Measurements from ENCODE around the gene GLG1. TPM values are rescaled to one million over a fixed set of nuclear protein-coding genes. Genes with fewer than 3 reads are reported as not detected.

Gene GLG1
- total and polyA plus RNA-seq, 4 donors, result 24.6 to 156 (median 78.2) TPM

DNA sequence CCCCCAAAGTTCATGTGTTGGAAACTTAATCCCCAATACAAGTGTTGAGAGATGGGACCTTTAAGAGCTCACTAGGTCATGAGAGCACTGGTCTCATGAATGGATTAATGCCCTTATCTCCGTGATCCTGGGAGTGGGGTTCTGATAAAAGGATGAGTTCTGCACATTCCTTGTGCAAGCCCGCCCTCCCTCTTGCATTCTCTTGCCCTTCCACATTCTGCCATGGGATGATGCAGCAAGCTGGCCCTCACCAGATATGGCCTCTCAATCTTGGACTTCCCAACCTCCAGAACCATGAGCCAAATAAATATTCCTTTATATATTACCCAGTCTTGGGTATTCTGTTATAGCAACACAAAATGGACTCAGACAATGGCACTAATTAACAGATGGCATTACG is 14.1 kb downstream of the GLG1 start:
- TF ChIP-seq, protein P1, sequence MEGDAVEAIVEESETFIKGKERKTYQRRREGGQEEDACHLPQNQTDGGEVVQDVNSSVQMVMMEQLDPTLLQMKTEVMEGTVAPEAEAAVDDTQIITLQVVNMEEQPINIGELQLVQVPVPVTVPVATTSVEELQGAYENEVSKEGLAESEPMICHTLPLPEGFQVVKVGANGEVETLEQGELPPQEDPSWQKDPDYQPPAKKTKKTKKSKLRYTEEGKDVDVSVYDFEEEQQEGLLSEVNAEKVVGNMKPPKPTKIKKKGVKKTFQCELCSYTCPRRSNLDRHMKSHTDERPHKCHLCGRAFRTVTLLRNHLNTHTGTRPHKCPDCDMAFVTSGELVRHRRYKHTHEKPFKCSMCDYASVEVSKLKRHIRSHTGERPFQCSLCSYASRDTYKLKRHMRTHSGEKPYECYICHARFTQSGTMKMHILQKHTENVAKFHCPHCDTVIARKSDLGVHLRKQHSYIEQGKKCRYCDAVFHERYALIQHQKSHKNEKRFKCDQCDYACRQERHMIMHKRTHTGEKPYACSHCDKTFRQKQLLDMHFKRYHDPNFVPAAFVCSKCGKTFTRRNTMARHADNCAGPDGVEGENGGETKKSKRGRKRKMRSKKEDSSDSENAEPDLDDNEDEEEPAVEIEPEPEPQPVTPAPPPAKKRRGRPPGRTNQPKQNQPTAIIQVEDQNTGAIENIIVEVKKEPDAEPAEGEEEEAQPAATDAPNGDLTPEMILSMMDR (IDR thresholded peaks at IDR 0.05; ENCODE audit: control extremely low read depth, extremely low read depth), result no peak
- Histone ChIP-seq H3K27ac (ENCODE audit: low read depth in 1 of 2, low read length in 1 of 2) (no peak overlapping the region), H3K4me1 (ENCODE audit: control insufficient read depth in 5 of 5, insufficient read depth in 5 of 5, low read length in 5 of 5) (peaks cover 0 to 3% (median 0%) of the 10 kb centered on the region in 5 donors), H3K36me3 (ENCODE audit: control insufficient read depth in 4 of 4, insufficient read depth in 4 of 4, low read length in 4 of 4) (no peaks in the 10 kb centered on the region), H3K27me3 (ENCODE audit: control insufficient read depth in 3 of 3, insufficient read depth in 3 of 3, low read length in 2 of 3) (no peaks in the 10 kb centered on the region), H3K9me3 (ENCODE audit: control insufficient read depth in 4 of 4, insufficient read depth in 3 of 4, low read length in 3 of 4) (no peaks in the 10 kb centered on the region), H3K9ac (ENCODE audit: insufficient read depth in 1 of 2, low read length in 2 of 2) (no peak overlapping the region), H3K4me3 (no peak overlapping the region)
- DNase-seq (no peak), ATAC-seq (ENCODE audit: insufficient read depth, low FRiP score) (no peak)
- 90 to 96% methylated on average over 3 of the region's 3 CpGs for WGBS, 2 donors

DNA sequence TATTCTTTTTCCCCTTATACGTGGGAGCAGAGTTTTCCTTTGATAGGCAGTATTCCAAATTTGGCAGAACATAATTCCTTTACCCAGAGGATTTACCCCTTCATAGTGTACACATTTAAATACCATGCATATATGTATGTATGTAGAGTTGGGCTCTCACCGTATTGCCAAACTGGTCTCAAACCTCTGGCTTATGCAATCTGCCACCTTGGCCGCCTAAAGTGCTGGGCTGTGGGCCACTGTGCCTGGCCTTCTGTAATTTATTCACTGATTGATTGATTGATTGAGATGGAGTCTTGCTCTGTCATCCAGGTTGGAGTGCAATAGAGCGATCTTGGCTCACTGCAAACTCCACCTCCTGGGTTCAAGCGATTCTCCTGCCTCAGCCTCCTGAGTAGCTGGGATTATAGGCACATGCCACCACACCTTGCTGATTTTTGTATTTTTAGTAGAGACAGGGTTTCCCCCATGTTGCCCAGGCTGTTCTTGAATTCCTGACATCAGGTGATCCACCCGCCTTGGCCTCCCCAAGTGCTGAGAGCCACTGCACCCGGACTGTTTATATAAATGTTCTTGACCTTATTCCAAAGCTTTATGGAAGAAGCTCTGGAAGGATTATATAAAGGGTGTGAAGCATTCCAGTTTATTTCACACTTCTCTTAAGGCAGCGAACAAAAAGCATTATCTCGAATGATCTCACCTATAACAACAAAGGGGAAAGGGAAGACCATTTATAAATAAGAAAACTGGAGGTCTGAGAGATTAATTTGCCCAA is 14.9 kb downstream of the GLG1 start:
- Histone ChIP-seq H3K9me3 (ENCODE audit: control insufficient read depth in 4 of 4, insufficient read depth in 3 of 4, low read length in 3 of 4) (no peaks in the 10 kb centered on the region), H3K9ac (ENCODE audit: insufficient read depth in 1 of 2, low read length in 2 of 2) (no peak overlapping the region), H3K4me3 (no peak overlapping the region), H3K36me3 (ENCODE audit: control insufficient read depth in 4 of 4, insufficient read depth in 4 of 4, low read length in 4 of 4) (no peaks in the 10 kb centered on the region), H3K27me3 (ENCODE audit: control insufficient read depth in 3 of 3, insufficient read depth in 3 of 3, low read length in 2 of 3) (no peaks in the 10 kb centered on the region), H3K27ac (ENCODE audit: low read depth in 1 of 2, low read length in 1 of 2) (no peak overlapping the region), H3K4me1 (ENCODE audit: control insufficient read depth in 5 of 5, insufficient read depth in 5 of 5, low read length in 5 of 5) (peaks cover 0 to 3% (median 0%) of the 10 kb centered on the region in 5 donors)
- DNase-seq, result no peak
- TF ChIP-seq, protein P1 (IDR thresholded peaks at IDR 0.05; ENCODE audit: control extremely low read depth, extremely low read depth), result no peak
- WGBS, 2 donors, result 71% methylated on average over 9 of the region's 9 CpGs
- ATAC-seq (ENCODE audit: insufficient read depth, low FRiP score), result no peak

DNA sequence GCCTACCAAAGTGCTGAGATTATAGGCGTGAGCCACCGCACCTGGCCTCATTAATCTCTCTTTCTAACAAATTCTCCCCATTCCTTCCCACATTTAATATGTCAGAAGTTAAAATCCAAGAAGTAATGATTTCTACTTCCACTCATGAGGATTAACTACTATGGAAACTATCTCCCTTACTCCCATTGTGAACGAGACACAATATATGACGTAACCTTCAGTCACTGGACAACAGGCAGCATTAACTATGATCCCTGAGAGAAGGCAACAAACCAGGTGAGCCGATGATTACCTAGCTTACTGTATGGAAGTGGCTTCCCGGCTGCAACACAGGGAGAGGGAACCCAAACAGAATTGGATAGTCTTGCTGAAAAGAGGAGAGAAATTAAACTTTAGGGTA is 20.0 kb downstream of the GLG1 start:
- H3K27me3 ChIP-seq (ENCODE audit: control insufficient read depth in 3 of 3, insufficient read depth in 3 of 3, low read length in 2 of 3), result no peaks in the 10 kb centered on the region

More for the DNA sequence above, 20.0 kb downstream of the GLG1 start:
- no peak overlapping the region for H3K4me3 ChIP-seq
- WGBS, 2 donors, result 80 to 91% methylated on average over 6 of the region's 6 CpGs
- no peak overlapping the region for H3K9ac ChIP-seq (ENCODE audit: insufficient read depth in 1 of 2, low read length in 2 of 2)
- H3K9me3 ChIP-seq (ENCODE audit: control insufficient read depth in 4 of 4, insufficient read depth in 3 of 4, low read length in 3 of 4), result no peaks in the 10 kb centered on the region
- H3K27ac ChIP-seq (ENCODE audit: low read depth in 1 of 2, low read length in 1 of 2), result no peak overlapping the region
- DNase-seq, result no peak
- TF ChIP-seq, protein P1 (IDR thresholded peaks at IDR 0.05; ENCODE audit: control extremely low read depth, extremely low read depth), result no peak
- peaks cover 0 to 2% (median 0%) of the 10 kb centered on the region in 5 donors for H3K4me1 ChIP-seq (ENCODE audit: control insufficient read depth in 5 of 5, insufficient read depth in 5 of 5, low read length in 5 of 5)
- H3K36me3 ChIP-seq (ENCODE audit: control insufficient read depth in 4 of 4, insufficient read depth in 4 of 4, low read length in 4 of 4), result no peaks in the 10 kb centered on the region
- no peak for ATAC-seq (ENCODE audit: insufficient read depth, low FRiP score)

Measured in lung (tissue), 12 donors.